CD4-positive, alpha-beta T cell treated with Interferon gamma for 1 hour (primary cell): ENCODE data around the gene ZMYND12.
"Not testable (repeated sequence)": the region's sequence is repeated elsewhere in the genome, so short reads cannot be mapped to it uniquely, and the experiment has no call there.

Experiments
- DNase-seq: peaks from one replicate; pipeline ENCODE4 v3.0.0-alpha.2; 2020

ZMYND12 gene, protein sequence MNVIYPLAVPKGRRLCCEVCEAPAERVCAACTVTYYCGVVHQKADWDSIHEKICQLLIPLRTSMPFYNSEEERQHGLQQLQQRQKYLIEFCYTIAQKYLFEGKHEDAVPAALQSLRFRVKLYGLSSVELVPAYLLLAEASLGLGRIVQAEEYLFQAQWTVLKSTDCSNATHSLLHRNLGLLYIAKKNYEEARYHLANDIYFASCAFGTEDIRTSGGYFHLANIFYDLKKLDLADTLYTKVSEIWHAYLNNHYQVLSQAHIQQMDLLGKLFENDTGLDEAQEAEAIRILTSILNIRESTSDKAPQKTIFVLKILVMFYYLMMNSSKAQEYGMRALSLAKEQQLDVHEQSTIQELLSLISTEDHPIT

DNA sequence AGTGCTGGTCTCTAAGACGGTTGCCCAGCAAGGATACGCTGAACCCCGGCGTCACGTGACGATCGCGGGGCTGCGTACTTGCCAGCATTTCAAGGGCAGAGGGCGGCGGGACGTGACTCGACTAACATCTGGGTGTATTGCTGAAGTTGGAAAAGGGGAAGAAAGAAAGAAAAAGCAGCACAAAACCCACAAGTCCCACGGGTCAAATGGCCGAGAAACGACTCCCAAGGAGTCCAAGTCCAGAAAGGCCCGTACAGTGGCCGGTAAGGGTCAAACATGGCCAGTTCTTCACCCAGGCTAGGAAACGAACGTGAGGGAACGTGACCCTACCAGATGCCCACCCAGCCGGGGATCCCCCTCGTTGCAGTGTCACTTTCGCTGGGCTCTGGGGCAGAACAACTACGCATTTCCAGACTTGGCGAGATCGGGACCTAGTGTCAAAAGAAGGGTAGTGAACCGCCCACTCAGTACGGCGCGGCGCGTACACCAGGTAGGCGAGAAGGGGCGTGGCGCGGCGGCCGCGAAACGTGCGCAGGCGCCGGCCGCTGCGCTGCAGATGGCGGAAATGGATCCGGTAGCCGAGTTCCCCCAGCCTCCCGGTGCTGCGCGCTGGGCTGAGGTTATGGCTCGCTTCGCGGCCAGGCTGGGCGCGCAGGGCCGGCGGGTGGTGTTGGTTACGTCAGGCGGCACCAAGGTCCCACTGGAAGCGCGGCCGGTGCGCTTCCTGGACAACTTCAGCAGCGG, at the start of gene ZMYND12, which contains the start of gene PPCS:
TSS of gene ZMYND12 (minus strand) at position 13 of the 744 bp plus-strand sequence. CDS start 25 bp downstream, outside the sequence.
TSS of gene PPCS (plus strand) at position 534 of the 744 bp plus-strand sequence. CDS start at position 557, 23 bp downstream.
- DNase-seq = peak; percentile 91

DNA sequence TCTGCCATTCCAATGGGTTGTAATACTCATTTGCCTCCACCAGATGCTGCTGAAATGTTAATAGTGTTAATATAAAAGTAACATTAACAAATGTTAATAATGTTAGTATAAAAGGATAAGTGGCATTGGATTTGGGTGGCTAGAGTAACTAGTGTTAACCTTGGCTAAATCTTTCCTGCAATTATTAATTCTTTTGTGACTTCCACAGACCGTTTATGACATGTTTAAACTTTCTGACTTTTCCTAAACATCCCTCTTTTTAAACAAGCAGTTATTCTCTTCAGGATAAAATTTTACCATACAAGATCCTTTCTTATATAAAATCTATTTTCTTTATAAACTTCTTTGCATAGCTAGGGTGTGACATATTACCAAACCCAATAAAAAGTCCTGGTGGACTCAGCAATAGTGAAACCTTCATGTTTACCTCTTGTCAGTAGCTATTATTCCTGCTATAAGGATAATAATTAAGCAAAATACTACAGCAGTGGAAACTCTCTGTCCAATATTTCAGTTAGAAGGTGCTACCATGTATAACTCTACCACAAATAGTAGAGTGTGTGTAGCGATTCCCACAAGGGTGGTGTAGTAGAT, 48.8 kb upstream of the ZMYND12 start:
- DNase-seq = no peak

GRCh38 chr1:42502031-42502430, 46.2 kb upstream of the ZMYND12 start:
- not testable (repeated sequence) for DNase-seq

- DNase-seq = no peak
Measured at GRCh38 chr1:42490237-42490636, 34.4 kb upstream of the ZMYND12 start.

DNA sequence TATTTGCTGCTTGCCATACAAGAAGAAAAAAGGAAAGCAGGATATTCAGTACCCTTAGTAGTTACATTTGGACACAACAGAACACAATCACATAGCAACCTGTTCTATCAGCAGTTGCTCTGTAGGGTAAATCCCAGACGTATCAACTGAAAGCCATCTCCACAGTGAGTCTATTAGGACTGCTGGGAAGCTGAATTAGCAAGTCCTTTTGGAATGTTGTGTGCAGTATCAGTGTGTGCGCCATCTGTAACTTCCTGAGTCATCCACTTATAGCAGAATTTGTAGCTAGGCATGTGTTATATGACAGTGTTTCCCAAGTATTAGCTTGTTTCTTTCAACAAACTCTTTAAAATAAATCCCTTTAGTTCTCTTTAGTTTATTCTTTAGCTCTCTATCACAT, 28.6 kb upstream of the ZMYND12 start:
- DNase-seq = no peak

GRCh38 chr1:42482635-42483153, 26.9 kb upstream of the ZMYND12 start:
- DNase-seq = no peak

DNA sequence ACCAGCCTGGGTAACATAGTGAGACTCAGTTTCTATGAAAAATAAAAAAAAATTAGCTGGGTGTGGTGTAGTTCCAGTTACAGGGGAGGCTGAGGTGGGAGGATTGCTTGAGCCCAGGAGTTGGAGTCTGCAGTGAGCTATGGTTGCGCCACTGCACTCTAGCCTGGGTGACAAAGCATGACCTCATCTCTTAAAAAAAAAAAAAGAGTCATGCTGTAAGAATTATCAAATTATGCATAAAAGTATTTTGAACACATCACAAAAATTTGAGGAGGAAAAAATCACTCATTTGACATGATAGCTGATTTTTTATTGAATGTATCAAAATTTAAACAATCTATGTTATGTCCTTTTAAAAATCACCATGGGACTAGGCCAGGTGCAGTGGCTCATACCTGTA, 25.1 kb upstream of the ZMYND12 start:
- DNase-seq = no peak

GRCh38 chr1:42479621-42480020, 23.8 kb upstream of the ZMYND12 start:
- no peak for DNase-seq

DNA sequence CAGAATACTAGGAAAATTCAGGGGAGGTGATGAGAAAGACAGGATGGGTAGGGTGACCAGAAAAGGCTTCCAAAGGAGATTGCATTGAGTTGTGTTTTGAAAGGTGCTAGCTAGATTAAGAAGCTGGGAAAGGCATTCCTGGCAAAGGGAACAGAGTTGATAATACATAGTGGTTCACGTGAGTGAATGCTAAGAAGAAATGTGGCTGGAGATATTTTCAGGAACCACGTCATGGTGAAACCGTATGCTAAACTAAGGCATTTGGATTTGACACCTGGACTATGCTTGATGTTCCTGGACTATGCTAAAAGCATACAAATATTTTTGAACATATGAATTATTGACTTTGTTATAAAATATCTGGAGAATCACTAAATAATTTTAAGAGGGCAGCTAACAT, 22.0 kb upstream of the ZMYND12 start:
- DNase-seq = no peak

GRCh38 chr1:42477354-42477753, 21.5 kb upstream of the ZMYND12 start:
- not testable (repeated sequence) for DNase-seq

DNA sequence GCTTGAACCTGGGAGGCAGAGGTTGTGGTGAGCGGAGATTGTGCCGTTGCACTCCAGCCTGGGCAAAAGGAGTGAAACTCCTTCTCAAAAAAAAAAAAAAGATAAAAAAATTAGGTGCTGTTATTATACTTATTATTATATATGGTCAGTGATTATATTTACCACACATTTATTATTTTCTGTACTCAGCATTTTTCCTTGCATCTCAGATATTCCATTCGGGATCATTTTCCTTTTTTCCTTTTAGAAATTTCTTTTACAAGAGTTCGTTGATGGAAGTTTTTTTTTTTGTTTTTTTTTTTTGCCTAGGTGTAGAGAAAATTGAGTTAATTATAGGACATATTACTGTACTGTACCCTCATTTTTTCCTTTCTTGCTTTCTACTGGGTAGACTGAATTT, 20.8 kb upstream of the ZMYND12 start:
- DNase-seq = no peak

DNA sequence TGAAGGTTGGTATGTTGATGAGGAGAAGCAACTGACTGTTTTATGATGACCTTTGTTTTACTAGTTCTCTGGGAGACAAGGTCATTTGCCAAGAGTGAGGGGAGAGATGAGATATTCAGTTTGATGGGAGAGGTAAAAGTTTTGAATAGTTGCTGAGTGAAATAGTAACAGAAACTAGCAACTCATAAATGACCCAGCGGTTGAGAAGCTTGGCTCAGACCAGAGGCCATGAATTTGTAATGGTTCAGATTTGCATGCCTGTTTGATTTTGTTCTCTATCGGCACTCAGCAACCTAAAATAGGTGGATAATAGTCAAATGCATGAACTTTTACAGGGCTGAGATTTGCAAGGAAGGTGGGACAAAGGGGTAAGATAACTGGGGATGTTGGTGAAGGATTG, 13.9 kb upstream of the ZMYND12 start:
- DNase-seq = no peak

GRCh38 chr1:42466030-42466429, 10.2 kb upstream of the ZMYND12 start:
- DNase-seq = no peak

- DNase-seq = no peak
Measured at GRCh38 chr1:42463921-42464320, 8.1 kb upstream of the ZMYND12 start.

DNA sequence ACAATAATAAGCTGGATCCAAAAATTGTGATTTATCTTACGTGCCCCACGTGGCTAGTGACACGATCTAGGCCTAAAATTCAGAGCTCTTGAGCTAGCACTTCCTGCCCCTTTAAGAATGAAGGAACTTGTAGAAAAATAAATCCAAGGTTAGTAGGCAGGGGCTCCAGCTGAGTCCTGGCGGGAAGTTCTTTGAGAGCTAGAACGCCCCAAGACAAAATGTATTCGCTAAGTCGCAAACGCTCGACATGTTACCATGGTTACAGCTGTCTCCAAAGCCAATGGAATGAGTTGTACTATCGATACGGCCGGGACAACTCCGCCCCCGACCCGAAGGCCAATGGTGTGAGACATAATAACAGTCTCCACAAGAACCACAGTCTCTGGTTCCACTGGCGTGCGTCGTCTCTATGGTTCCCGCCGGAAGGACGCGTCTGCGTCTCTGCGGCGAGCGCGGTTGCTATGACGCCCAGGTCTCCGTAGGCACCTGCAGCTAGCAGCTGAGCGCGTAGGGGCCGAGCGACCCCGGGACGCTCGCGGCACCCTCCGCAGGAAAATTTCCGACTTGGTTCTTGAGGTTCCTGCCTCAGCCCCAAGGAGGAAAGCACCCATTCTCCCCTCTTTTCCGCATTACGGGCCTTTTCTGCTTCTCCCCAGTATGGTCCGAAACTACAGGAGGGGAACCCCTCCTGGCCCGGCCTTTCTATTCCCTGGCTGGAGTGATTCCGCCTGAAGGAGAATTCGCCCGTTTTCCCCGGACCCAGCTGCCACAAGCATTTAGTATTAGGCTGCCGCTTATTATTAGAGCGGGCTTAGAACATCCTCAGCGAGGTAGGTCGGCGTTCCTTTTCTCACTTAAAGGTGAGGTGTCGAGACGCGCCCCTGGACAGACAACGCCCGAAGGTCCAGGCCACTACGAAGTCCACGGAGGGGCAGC, 7.3 kb upstream of the ZMYND12 start, which contains the start of gene CCDC30:
TSS of gene CCDC30 (plus strand) at position 459 of the 936 bp plus-strand sequence. CDS start 17,266 bp downstream, outside the sequence.
- peak; percentile 98 for DNase-seq

GRCh38 chr1:42461196-42461595, 5.4 kb upstream of the ZMYND12 start:
- no peak for DNase-seq

DNA sequence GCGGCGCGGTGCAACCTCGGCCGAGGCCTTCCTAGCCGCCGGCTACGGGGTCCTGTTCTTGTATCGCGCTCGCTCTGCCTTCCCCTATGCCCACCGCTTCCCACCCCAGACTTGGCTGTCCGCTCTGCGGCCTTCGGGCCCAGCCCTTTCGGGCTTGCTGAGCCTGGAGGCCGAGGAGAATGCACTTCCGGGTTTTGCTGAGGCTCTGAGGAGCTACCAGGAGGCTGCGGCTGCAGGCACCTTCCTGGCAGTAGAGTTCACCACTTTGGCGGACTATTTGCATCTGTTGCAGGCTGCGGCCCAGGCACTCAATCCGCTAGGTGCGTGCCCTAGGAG, 900 bp upstream of the ZMYND12 start:
- DNase-seq = peak; percentile 58

- DNase-seq = no peak
Measured at GRCh38 chr1:42454403-42454802, 1.4 kb downstream of the ZMYND12 start.

DNA sequence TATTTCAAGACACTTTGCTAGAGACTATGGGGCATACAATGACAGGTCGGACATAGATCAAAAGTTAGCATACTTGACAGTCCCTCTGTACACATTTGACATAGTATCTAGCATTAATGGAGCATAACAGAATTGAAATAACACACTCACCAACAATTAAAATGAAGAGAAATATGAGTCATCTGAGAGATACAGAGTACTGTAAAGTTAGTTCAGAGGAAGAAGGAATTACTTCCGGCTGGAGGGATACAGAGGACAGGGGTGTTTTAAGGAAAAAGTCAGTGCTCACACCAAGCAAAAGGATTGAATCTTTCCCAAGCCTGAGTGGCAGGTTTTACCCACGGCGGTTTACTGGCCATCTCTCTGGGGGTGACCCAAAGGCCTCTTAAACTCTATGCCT, 2.4 kb downstream of the ZMYND12 start:
- DNase-seq = no peak

DNA sequence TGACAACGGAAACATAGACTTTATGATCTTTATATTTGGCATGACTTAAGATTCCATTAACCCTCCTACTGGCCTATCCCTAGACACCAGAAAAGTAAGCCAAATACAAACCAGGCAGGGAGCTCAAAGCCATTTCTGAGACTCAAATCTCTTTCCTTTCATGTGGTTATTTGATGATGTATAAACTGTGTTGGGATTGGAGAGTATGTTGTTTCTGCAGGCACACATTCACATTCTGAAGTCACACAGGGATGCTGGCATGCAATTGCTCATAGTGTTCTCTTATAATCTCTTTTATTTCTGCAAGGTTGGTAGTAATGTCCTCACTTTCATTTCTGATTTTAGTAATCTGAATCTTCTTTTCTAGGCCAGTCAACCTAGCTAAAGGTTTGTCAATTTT, 5.8 kb downstream of the ZMYND12 start:
- no peak for DNase-seq

DNA sequence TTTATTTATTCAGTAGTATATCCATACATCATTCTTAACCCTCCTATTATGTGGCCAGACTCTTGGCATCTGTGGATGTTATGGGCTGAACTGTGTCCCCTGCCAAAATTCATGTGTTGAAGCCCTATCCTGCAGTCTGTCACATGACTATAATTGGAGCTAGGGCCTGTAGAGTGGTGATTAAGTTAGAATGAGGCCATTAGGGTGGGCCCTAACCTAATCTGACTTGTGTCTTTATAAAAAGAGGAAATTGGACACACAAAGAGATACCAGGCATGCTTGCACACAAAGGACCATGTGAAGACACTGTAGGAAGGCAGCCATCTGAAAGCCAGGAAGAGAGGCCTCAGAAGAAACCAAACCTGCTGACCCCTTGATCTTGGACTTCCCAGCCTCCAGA, 6.6 kb downstream of the ZMYND12 start:
- no peak for DNase-seq

- no peak for DNase-seq
Measured at GRCh38 chr1:42442662-42443061, 13.2 kb downstream of the ZMYND12 start.
